Left colon (tissue), 2 donors: ENCODE data around the gene PPM1M. TPM values are rescaled to one million over a fixed set of nuclear protein-coding genes. Genes with fewer than 3 reads are reported as not detected.
A peak's percentile ranks its signal among the peaks of the same experiment; 100 is the strongest.

Source experiments
- ATAC-seq: fragments of 200-7000 bp; cut with Tn5 transposase; one replicate; pipeline ENCODE4 v1.9.1; 2020; ENCODE audit warnings: mild to moderate bottlenecking, moderate library complexity
- DNase-seq, 2 donors: peaks; one replicate each; pipeline ENCODE4 v3.0.0-alpha.2; 2020
- intact Hi-C, 2 donors: fragments of 100-400 bp; cut with DNase I in 1 of 2; cut with micrococcal nuclease in 1 of 2; formaldehyde crosslinking; loops; one replicate each; pipeline versions ENCODE4 v1.11.2 to v1.14.0; 2022; cut with DNase I, micrococcal nuclease
- long read RNA-seq: library from polyadenylated mRNA; unstranded; transcript quantifications from one replicate; pipeline ENCODE4 v2.0.0, GENCODE V29; 2021
- total RNA-seq, 2 donors: library from RNA; stranded (reverse); fragmentation: NEBNext Ultra II Directional; extraction: Animal tissue kit (Norgen Biotek cat#: 25700); gene quantifications; one replicate each; pipeline ENCODE4 v1.2.1, GENCODE V29; 2021
- donor health status: DM: no; HTN: no; CAD: no.
- donor health status: DM: yes; HTN: yes; CAD: no.

PPM1M gene, protein sequence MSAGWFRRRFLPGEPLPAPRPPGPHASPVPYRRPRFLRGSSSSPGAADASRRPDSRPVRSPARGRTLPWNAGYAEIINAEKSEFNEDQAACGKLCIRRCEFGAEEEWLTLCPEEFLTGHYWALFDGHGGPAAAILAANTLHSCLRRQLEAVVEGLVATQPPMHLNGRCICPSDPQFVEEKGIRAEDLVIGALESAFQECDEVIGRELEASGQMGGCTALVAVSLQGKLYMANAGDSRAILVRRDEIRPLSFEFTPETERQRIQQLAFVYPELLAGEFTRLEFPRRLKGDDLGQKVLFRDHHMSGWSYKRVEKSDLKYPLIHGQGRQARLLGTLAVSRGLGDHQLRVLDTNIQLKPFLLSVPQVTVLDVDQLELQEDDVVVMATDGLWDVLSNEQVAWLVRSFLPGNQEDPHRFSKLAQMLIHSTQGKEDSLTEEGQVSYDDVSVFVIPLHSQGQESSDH
- 1 to 10 TPM; 2.9 to 9.3 TPM for total RNA-seq
- long read RNA-seq, transcript PPM1M-202 (10 exons, 2,193 nt) = major isoform, 8 of 13 reads
- long read RNA-seq, partial matches to known transcripts = 2 of 13 reads
- long read RNA-seq, other reads (novel, unspliced or antisense) = 3 of 13 reads

DNA sequence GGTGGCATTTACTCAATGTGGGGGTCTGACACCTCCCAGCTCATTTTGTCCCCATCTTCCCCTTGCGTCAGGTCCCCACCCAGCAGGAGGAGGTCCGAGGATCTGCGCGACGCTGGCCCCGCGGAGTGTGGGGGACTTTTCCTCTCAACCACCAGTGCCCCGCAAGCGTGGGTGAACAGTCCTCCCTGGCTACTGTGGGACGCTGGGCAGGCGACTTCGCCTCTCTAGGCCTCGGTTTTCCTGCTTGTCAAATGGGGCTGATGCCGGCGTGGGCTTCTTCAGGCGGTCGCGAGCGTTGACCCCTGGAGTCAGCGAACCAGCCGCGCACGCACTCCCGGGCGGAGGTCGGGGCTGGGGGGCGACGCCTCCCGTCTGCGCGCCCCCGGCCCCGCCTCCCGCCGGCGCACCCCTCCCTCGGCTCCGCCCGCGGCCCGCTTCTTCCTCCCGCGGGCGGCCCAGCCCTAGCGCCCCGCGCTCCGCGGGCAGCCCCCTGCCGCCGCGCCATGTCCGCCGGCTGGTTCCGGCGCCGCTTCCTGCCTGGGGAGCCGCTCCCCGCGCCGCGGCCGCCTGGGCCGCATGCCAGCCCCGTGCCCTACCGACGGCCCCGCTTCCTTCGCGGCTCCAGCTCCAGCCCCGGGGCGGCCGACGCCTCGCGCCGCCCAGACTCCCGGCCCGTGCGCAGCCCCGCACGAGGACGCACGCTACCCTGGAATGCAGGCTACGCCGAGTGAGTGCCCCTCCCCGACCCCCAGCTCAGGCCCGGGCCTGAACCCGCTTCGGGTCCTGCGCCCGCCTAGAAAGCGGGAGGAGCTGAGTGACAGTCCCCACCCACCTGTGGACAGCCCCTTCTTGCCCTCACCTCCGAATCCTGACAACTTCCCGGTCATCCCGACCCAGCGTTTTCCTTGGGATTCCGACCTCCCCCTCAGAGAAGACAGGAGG is at the start of gene PPM1M:
Gene PPM1M (plus strand): TSS at position 438 of the 942 bp plus-strand sequence. CDS start 66 bp downstream, at position 504.
- peak in 1 of 2 donors; percentile 63 for DNase-seq
- ATAC-seq = peak; percentile 62
- intact Hi-C loops = no loop called here

DNA sequence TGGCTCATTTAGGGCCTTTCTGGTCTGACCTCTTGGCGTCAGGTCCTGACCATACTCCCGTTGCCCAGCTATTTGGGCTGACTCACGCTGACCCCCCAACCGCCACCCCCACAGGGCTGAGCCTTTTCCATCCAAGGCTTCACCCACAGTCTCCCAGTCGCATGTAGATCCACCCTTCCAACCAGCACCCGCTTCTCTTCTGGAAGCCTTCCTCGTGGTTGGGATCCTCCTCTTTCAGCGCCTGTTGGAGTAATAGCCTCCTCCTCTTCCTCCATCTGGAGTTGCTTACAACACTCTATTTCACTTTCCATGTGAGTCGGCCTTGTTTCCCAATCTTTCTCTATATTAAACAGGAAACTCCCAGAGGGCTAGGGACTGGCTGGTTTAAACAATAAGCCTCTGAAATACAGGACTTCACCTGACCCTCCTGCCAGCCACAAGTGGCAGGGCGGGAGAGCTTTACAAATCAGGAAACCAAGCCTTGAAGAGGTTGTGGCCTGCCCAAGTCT is 49.7 kb upstream of the PPM1M start:
- DNase-seq (no peak), ATAC-seq (no peak)
- intact Hi-C loops = no loop called here

DNA sequence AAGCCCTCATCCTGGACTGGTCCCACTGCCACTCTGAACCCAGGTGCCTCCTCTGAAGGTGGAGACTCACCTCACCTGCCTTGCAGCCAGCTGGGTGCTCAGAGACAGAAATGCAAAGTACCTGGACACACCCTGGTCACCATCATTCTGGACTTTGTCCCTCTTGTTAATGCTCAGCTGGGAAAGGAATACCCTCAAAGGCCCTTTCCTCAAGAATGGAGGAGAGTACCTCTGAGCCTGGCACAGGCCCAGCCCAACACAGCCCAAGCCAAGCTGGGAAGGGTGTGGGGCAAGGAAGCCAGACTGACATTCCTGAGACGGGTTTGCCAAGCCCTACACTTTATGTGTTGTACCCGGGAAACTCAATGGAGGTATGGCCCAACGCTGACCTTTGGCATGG is 48.6 kb upstream of the PPM1M start:
- ATAC-seq (peak; percentile 82), DNase-seq (peak; percentile 85 to 93)

DNA sequence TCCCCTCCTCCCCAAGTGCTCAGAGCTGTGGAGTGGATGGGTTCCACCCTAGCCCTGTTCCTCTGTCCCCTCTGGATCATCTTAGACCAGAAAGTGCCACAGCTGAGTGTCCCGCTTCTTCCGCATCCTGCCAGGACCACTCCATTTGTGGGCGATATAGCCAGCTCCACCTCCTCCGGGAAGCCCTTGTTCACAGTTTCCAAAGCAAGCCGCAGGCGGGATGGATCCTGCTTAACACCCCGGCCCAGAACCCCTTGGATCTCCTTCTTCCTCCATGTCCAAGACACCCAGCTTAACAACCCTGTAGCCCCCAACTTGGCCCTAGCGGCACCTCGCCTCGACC is 48.1 kb upstream of the PPM1M start:
- peak; percentile 8 for ATAC-seq

More for the DNA sequence above, 48.6 kb upstream of the PPM1M start:
- intact Hi-C loops = no loop called here

DNA sequence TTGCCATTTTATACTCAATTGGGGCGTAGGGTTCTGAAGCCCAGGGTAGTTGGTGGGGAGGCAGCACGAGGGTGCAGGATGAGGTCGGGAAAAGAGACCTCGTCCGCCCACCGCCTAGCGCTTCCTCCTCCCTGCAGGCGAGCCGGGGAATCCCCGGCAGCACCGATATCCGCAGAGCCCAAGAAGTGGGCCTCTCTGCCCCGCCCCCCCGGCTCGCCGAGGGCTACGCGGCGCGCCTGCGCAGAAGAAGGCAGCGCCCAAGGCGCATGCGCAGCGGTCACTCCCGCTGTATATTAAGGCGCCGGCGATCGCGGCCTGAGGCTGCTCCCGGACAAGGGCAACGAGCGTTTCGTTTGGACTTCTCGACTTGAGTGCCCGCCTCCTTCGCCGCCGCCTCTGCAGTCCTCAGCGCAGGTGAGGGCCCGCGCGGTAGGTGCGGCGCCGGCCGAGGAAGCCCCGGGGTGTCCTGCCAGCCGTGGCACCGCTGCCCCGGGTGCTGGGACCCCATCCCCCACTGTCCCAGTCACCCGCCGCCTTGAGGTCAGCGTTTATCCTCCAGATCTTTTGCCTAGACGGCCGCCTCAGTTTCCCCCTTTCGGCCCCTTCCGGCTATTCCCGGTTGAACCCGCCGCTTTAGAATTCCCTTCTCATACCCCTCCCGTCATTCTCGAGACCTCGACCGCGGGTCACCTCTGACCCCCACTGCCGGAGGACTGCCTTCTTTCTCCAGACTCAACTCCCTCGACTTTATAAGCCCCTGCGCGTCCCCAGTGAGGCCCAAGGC is 47.5 kb upstream of the PPM1M start, which contains the start of gene ALAS1:
Gene ALAS1 (plus strand): TSS at position 319 of the 784 bp plus-strand sequence. CDS start 1,082 bp downstream, outside the sequence.
- ATAC-seq (peak; percentile 80), DNase-seq (peak; percentile 92 to 96)
- intact Hi-C loops = no loop called here

More for the DNA sequence above, 48.1 kb upstream of the PPM1M start:
- intact Hi-C loops = no loop called here
- no peak for DNase-seq

DNA sequence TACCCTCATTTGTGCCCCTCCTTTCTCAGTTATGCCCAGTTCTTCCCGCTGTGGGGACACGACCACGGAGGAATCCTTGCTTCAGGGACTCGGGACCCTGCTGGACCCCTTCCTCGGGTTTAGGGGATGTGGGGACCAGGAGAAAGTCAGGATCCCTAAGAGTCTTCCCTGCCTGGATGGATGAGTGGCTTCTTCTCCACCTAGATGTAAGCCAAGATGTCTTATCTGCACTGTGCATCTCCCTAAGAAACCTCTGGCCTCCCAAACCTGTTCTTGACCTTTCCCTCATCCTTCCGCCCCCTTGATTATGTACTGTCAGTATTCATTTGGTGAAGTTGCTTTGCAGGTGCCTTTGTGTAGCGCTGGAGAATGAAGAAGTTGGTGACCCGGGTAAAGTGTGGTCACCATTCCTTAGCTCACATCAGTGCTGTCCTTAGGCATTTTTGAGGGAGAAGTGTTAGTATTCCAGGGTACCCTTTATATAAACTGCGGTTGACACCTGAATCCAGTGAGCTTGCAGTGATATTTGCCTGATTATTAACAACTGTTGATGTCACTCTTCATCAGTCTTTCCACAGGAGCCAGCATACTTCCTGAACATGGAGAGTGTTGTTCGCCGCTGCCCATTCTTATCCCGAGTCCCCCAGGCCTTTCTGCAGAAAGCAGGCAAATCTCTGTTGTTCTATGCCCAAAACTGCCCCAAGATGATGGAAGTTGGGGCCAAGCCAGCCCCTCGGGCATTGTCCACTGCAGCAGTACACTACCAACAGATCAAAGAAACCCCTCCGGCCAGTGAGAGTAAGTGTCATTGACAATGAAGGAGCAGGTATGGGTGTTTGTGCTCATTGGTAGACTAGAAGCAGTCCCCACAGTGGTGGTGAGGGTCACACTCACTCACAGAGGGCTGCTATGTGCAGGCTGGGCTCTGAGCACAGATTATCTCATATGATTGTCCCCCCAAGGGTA is 46.6 kb upstream of the PPM1M start:
- intact Hi-C loops = no loop called here
- DNase-seq (no peak), ATAC-seq (no peak)

DNA sequence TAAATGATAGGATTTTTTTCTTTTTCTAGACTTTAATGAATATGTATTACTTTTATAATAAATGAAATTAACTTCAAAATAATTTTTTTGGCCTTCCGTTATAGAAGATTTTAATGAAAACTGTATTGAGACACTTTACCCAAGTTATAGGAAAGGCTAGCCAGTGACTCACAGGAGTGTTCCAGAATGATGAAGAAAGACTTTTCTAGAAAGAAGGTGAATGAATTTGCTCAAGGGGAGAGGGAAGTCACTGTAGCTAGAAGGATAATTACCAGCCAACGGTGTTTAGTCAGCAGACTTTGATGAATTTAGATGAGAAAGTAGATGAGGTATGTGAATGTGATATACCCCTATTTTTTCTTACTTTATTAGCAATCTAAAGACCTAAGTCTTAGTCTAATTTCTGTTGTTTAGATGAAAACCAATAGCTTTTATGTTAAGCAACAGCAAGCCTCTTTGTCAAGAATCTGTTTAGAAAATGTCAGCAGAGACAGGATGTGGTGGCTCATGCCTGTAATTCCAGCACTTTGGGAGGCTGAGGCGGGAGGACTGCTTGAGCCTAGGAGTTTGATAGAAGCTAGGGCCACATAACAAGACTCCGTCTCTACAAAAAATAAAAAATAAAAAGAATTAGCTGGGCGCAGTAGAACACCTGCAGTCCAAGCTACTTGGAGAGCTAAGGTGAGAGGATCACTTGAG is 44.4 kb upstream of the PPM1M start:
- intact Hi-C loops = no loop called here
- ATAC-seq = no peak
- DNase-seq = no peak

DNA sequence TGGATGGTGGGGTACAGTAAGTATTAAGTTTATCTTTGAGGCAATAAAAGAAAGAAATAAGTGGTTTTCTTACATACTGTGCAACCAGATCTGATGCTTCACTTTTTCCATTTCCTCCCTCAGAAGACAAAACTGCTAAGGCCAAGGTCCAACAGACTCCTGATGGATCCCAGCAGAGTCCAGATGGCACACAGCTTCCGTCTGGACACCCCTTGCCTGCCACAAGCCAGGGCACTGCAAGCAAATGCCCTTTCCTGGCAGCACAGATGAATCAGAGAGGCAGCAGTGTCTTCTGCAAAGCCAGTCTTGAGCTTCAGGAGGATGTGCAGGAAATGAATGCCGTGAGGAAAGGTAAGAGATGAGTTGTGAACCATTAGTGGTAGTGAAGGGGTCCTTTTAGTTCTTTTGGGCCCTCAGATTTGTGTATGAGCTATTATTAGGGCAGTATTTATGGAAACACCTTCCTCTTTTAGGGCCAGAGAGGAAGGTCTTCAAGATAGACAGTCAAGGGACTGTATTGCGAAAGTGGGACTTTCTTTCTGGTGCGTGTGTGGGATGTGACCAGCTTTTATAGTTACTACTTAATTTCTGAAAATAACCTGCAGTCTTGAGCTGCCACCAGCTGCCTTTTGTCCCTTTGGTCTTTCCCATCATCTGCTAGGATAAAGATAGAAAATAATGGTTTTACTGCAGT is 43.0 kb upstream of the PPM1M start:
- intact Hi-C loops = no loop called here
- no peak for ATAC-seq
- no peak for DNase-seq

DNA sequence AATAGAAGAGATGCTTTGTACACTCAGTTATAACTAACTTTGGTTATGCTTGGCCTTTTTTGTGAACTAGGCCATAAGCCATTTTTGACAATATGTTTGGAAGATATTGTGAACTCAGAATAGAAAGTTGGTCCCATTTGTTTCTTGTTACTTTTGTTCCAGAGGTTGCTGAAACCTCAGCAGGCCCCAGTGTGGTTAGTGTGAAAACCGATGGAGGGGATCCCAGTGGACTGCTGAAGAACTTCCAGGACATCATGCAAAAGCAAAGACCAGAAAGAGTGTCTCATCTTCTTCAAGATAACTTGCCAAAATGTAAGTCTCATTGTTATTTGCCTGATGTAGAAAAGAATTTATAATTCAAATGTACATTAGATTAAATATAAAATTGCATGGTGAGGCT is 41.9 kb upstream of the PPM1M start:
- ATAC-seq (no peak), DNase-seq (no peak)
- intact Hi-C loops = no loop called here

DNA sequence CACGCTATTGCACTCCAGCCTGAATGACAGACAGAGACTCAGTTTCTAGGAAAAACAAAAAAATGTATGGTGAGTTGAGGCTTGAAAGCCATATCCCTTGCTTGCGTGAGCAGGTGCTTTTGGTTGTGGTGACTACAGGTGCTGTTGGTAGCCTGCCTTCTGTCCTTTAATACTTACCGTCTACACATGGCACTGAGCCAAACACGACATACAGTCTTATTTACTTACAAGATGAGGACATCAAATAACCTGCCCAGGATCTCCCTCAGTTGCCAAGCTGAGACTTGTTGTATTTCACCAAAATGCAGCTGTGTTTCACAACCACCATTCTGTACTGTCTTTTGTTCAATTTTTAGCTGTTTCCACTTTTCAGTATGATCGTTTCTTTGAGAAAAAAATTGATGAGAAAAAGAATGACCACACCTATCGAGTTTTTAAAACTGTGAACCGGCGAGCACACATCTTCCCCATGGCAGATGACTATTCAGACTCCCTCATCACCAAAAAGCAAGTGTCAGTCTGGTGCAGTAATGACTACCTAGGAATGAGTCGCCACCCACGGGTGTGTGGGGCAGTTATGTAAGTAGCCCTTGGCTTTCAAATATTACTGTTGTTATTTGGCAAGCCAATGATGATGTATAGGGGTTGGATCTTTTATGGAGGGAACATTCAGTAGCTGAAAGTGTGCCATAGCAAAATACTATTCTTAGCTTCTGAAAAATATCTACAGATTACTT is 41.1 kb upstream of the PPM1M start:
- ATAC-seq (peak; percentile 78), DNase-seq (peak; percentile 56 to 64)
- intact Hi-C loops = no loop called here

DNA sequence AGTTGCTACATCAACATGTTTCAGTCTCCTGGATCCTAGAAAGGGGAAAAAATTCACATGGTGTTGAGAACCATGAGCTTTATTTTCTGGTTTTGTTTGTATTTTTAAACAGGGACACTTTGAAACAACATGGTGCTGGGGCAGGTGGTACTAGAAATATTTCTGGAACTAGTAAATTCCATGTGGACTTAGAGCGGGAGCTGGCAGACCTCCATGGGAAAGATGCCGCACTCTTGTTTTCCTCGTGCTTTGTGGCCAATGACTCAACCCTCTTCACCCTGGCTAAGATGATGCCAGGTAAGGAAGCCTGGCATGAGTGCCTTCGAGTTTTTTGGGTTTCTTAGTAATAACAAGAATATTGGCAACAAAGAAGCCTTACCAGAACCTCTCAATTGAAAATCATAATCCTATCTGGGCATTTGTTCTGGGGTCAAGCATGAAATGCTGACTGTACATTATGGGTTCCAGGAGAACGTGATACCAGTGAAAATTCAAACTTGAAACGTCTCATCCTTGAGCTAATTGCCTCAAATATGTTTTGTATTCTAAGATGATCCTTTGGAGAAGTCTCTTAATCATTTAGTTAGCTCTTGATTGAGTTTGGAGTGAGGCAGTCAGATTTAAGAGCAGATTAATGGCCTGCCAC is 39.7 kb upstream of the PPM1M start:
- DNase-seq (no peak), ATAC-seq (no peak)
- intact Hi-C loops = no loop called here

DNA sequence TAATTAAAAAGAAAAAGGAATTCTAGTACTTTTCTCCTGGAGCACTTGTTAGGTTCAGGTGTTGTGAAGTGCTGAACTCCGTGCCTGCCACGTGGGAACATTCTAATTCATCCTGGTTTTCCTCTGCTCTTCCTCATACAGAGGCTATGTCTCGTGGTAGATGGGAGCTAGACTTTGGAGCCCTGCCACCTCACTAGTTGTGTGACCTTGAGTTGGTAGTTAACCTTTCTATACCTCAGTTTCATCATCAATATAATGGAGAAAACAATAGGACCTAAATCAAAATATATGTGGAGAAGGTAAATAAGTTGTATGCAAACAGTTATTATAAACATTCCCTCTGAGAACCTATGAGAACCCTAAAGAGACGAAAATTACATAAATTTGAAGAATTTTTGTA is 37.0 kb upstream of the PPM1M start:
- DNase-seq (no peak), ATAC-seq (no peak)
- intact Hi-C loops = no loop called here

DNA sequence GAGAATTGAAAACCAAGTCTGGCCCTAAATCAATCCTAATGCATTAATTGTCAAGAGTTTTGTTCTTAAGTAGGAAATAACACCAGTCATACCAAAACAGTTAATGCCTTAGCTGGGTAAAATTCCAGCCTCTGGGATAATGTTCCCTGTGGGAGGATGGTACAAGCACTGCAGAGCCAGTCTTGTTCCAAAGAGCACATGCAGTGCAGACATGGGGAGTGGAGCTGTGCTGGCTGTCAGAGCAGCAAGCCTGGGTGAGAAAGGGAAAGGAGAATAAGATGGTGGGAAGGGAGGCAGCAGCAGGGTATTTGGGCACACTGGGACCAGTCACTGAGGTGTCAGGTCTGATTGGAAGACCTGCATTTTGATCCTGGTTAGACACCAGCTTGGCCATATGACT is 35.5 kb upstream of the PPM1M start:
- ATAC-seq = peak; percentile 29

DNA sequence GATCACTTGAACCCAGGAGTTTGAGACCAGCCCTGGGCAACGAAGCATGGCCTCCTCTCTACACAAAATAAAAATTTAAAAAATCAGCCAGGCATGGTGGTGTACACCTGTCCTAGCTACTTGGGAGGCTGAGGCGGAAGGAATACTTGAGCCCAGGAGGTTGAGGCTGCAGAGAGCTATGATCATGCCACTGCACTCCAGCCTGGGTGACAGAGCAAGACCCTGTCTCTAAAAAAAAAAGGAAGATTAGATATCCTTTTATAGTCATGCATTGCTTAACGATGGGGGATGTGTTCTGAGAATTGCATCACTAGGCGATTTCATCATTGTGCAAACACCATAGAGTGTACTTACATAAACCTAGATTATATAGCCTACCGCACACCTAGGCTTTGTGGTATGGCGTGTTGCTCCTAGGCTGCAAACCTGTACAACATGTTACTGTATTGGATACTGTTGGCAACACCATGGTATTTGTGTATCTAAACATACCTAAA is 35.0 kb upstream of the PPM1M start:
- no peak for DNase-seq
- intact Hi-C loops = no loop called here

More for the DNA sequence above, 35.5 kb upstream of the PPM1M start:
- DNase-seq = no peak
- intact Hi-C loops = no loop called here

More for the DNA sequence above, 35.0 kb upstream of the PPM1M start:
- ATAC-seq = peak; percentile 88
